H1 (cell line): ENCODE data around the gene CGGBP1.

Experiments
- EP300 ChIP-seq, 2 experiments: IDR thresholded peaks; 1 replicate in 1 of 2; 2 replicates in 1 of 2; pipeline ENCODE4 v1.6.1; 2011 to 2012; ENCODE audit warnings: low read depth in 2 of 2, low read length in 2 of 2, mild to moderate bottlenecking in 2 of 2, borderline replicate concordance in 1 of 2, inconsistent platforms in 1 of 2, moderate library complexity in 1 of 2
- EZH2 ChIP-seq: fragments of 200-600 bp; sonication (generic); IDR thresholded peaks from 2 replicates; pipeline ENCODE4 v1.7.1; 2012; ENCODE audit warnings: low read depth, mild to moderate bottlenecking, moderate library complexity, low read length, inconsistent platforms; ENCODE audit not compliant: severe bottlenecking
- RAD21 ChIP-seq, 2 experiments: IDR thresholded peaks in 1 of 2; conservative IDR thresholded peaks in 1 of 2; 2 replicates each; pipeline ENCODE4 v1.6.1; 2011; ENCODE audit warnings: low read depth in 2 of 2, low read length in 2 of 2, improper control_type of control experiment in 1 of 2, inconsistent platforms in 1 of 2, mild to moderate bottlenecking in 1 of 2, moderate library complexity in 1 of 2
- SIN3A ChIP-seq, 2 experiments: IDR thresholded peaks in 1 of 2; conservative IDR thresholded peaks in 1 of 2; 2 replicates each; pipeline ENCODE4 v1.6.1; 2011 to 2012; ENCODE audit warnings: low read length in 2 of 2, improper control_type of control experiment in 1 of 2, low read depth in 1 of 2, mild to moderate bottlenecking in 1 of 2
- TAF1 ChIP-seq: IDR thresholded peaks from 2 replicates; pipeline ENCODE4 v1.6.1; 2011; ENCODE audit warnings: mild to moderate bottlenecking, low read depth, low read length
- TBP ChIP-seq: IDR thresholded peaks from 2 replicates; pipeline ENCODE4 v1.6.1; 2011; ENCODE audit warnings: low read depth, low read length, improper control_type of control experiment
- TEAD4 ChIP-seq: IDR thresholded peaks from 2 replicates; pipeline ENCODE4 v1.6.1; 2012; ENCODE audit warnings: low read depth, low read length, inconsistent platforms, mixed read lengths
- TF ChIP-seq, protein P1 (sequence below): IDR thresholded peaks from 2 replicates; pipeline ENCODE4 v1.6.1; 2011; ENCODE audit warnings: low read depth, mild to moderate bottlenecking, low read length; ENCODE audit not compliant: insufficient read depth
- TF ChIP-seq, protein P2 (sequence below), 3 experiments: IDR thresholded peaks; 1 replicate in 2 of 3; 2 replicates in 1 of 3; pipeline versions ENCODE4 v1.5.1 to v1.6.1; 2011; ENCODE audit warnings: low read length in 3 of 3, mild to moderate bottlenecking in 3 of 3, inconsistent platforms in 2 of 3, low read depth in 1 of 3, moderate library complexity in 1 of 3; ENCODE audit not compliant: insufficient read depth in 1 of 3; ENCODE audit errors: control extremely low read depth in 1 of 3
- TF ChIP-seq, protein P3 (sequence below): IDR thresholded peaks from 2 replicates; pipeline ENCODE4 v1.6.1; 2011; ENCODE audit warnings: low read length, improper control_type of control experiment

DNA sequence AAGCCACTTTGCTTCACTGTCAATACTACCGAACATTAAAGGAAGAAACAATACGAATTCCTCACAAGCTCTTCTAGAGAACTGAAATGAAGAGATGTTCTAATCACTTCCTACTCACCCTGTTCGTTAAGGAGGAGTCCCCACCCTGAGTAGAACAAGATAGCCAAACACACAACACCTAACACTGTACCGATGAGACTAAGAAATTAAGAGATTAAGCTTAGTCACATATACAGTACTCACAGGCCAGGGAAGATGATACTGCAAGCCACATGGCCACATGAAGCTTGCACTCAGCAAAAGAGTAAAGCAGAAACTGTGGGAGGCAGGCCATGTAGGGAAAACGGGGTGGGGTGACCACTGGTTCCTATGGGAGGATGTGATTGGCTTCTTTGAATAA lies 48.0 kb downstream of the CGGBP1 start:
- TF ChIP-seq, protein P1, sequence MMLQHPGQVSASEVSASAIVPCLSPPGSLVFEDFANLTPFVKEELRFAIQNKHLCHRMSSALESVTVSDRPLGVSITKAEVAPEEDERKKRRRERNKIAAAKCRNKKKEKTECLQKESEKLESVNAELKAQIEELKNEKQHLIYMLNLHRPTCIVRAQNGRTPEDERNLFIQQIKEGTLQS, result no peak
- TF ChIP-seq, protein P2, sequence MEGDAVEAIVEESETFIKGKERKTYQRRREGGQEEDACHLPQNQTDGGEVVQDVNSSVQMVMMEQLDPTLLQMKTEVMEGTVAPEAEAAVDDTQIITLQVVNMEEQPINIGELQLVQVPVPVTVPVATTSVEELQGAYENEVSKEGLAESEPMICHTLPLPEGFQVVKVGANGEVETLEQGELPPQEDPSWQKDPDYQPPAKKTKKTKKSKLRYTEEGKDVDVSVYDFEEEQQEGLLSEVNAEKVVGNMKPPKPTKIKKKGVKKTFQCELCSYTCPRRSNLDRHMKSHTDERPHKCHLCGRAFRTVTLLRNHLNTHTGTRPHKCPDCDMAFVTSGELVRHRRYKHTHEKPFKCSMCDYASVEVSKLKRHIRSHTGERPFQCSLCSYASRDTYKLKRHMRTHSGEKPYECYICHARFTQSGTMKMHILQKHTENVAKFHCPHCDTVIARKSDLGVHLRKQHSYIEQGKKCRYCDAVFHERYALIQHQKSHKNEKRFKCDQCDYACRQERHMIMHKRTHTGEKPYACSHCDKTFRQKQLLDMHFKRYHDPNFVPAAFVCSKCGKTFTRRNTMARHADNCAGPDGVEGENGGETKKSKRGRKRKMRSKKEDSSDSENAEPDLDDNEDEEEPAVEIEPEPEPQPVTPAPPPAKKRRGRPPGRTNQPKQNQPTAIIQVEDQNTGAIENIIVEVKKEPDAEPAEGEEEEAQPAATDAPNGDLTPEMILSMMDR (IDR thresholded peaks at IDR 0.05; ENCODE audit: control extremely low read depth in 1 of 3, insufficient read depth in 1 of 3, low read depth in 1 of 3, low read length in 3 of 3), result no peak
- TF ChIP-seq EZH2 (no peak), SIN3A (conservative IDR thresholded peaks at IDR 0.05 in 1 of 2, IDR thresholded peaks at IDR 0.05 in 1 of 2; ENCODE audit: low read depth in 1 of 2, low read length in 2 of 2) (no peak), TAF1 (no peak), TEAD4 (no peak), RAD21 (IDR thresholded peaks at IDR 0.05 in 1 of 2, conservative IDR thresholded peaks at IDR 0.05 in 1 of 2; ENCODE audit: low read depth in 2 of 2, low read length in 2 of 2) (no peak), TBP (no peak), EP300 (IDR thresholded peaks at IDR 0.05; ENCODE audit: borderline replicate concordance in 1 of 2, low read depth in 2 of 2, low read length in 2 of 2) (no peak)
- TF ChIP-seq, protein P3, sequence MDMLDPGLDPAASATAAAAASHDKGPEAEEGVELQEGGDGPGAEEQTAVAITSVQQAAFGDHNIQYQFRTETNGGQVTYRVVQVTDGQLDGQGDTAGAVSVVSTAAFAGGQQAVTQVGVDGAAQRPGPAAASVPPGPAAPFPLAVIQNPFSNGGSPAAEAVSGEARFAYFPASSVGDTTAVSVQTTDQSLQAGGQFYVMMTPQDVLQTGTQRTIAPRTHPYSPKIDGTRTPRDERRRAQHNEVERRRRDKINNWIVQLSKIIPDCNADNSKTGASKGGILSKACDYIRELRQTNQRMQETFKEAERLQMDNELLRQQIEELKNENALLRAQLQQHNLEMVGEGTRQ, result no peak
